CD4-positive, alpha-beta T cell (primary cell): Measurements from ENCODE around the gene LRRC26. TPM values are rescaled to one million over a fixed set of nuclear protein-coding genes. Genes with fewer than 3 reads are reported as not detected.

ENCODE experiments used
- ATAC-seq: fragments of 200-7000 bp; cut with Tn5 transposase; one replicate; pipeline ENCODE4 v1.10.0; 2022; ENCODE audit warnings: mild to moderate bottlenecking; ENCODE audit not compliant: poor library complexity
- CTCF ChIA-PET: fragments of 350-600 bp; sonication (Branson Sonifier 250); formaldehyde crosslinking; loops from one replicate; lab custom pipeline; 2021; ENCODE audit warnings: antibody characterized with exemption, inconsistent platforms; lab: Charles Lee
- POLR2A ChIA-PET: fragments of 350-600 bp; sonication (Branson Sonifier 250); formaldehyde crosslinking; loops from one replicate; lab custom pipeline; 2021; ENCODE audit warnings: antibody characterized with exemption, inconsistent platforms; lab: Charles Lee
- DNase-seq, 14 experiments: peaks; one replicate each; pipeline ENCODE4 v3.0.0-alpha.2; 2013 to 2020; ENCODE audit warnings: mixed read lengths in 2 of 14
- H3K27ac ChIP-seq, 2 donors: one replicate each; pipeline versions ENCODE4 v1.5.1 to v1.7.0; 2013; ENCODE audit warnings: low read length in 2 of 2, low read depth in 1 of 2, mild to moderate bottlenecking in 1 of 2
- H3K27me3 ChIP-seq, 2 experiments: 1 replicate in 1 of 2; 2 replicates in 1 of 2; pipeline versions ENCODE4 v1.6.1 to v1.7.0; 2013; ENCODE audit warnings: low read length in 2 of 2, control low read depth in 1 of 2, mild to moderate bottlenecking in 1 of 2, moderate library complexity in 1 of 2; ENCODE audit not compliant: insufficient read depth in 2 of 2, control insufficient read depth in 1 of 2
- H3K36me3 ChIP-seq: one replicate; pipeline ENCODE4 v1.6.1; 2013; ENCODE audit warnings: low read length, control low read depth; ENCODE audit not compliant: insufficient read depth
- H3K4me1 ChIP-seq: one replicate; pipeline ENCODE4 v1.6.1; 2013; ENCODE audit warnings: low read length, control low read depth; ENCODE audit not compliant: insufficient read depth
- H3K4me3 ChIP-seq: one replicate; pipeline ENCODE4 v1.5.1; 2013; ENCODE audit warnings: mild to moderate bottlenecking, low read length, moderate library complexity
- H3K9me3 ChIP-seq, 2 experiments: 1 replicate in 1 of 2; 2 replicates in 1 of 2; pipeline versions ENCODE4 v1.6.1 to v1.7.0; 2013; ENCODE audit warnings: low read length in 2 of 2, mild to moderate bottlenecking in 2 of 2, control low read depth in 1 of 2, moderate library complexity in 1 of 2; ENCODE audit not compliant: control insufficient read depth in 1 of 2, insufficient read depth in 1 of 2
- H3K27ac Mint-ChIP-seq: one replicate; pipeline ENCODE4 v1.8.0; 2020; ENCODE audit warnings: mixed read lengths
- H3K27me3 Mint-ChIP-seq: one replicate; pipeline ENCODE4 v1.8.0; 2021; ENCODE audit warnings: mixed read lengths
- H3K36me3 Mint-ChIP-seq: one replicate; pipeline ENCODE4 v1.8.0; 2021; ENCODE audit warnings: low read depth, mixed read lengths
- H3K4me1 Mint-ChIP-seq: one replicate; pipeline ENCODE4 v1.8.0; 2021; ENCODE audit warnings: low read depth, mixed read lengths
- H3K4me3 Mint-ChIP-seq: one replicate; pipeline ENCODE4 v1.8.0; 2020; ENCODE audit warnings: mild to moderate bottlenecking, mixed read lengths
- H3K9me3 Mint-ChIP-seq: one replicate; pipeline ENCODE4 v1.8.0; 2020; ENCODE audit warnings: mixed read lengths
- CTCF ChIP-seq: fragments of 200-600 bp; IDR thresholded peaks from one replicate; pipeline ENCODE4 v1.8.0; 2022; ENCODE audit warnings: antibody characterized with exemption, mild to moderate bottlenecking
- intact Hi-C, 2 experiments: fragments of 100-400 bp; cut with DNase I in 1 of 2; cut with micrococcal nuclease in 1 of 2; formaldehyde crosslinking; loops; one replicate each; pipeline versions ENCODE4 v1.15.1 to v1.9.0; 2023 to 2025; cut with DNase I, micrococcal nuclease
- total RNA-seq, 174 experiments: library from RNA in 2 of 174; stranded (reverse) in 2 of 174; gene quantifications; one replicate each; pipeline ENCODE4 v1.2.3 and lab custom pipeline; 2021 to 2026

LRRC26 gene
- total RNA-seq, 2 experiments from 2014 or later = not detected

- intact Hi-C loops = no loop called here
- DNase-seq (no peak), ATAC-seq (no peak)
- Histone ChIP-seq H3K36me3 (no peaks in the 10 kb centered on the region), H3K9me3 (peaks cover 0 to 22% of the 10 kb centered on the region in 2 experiments), H3K4me3 (no peak overlapping the region), H3K4me1 (peaks cover 4% of the 10 kb centered on the region), H3K27ac (no peak overlapping the region), H3K27me3 (peaks cover 23 to 28% of the 10 kb centered on the region in 2 experiments)
- CTCF ChIA-PET = interaction anchor here (0.6 kb wide), 1 partner anchor 90 kb away, joined by 3 read pairs; no protein-coding TSS in a partner anchor
- H3K27me3 Mint-ChIP-seq = peaks cover 24% of the 10 kb centered on the region
- H3K4me1 Mint-ChIP-seq = peaks cover 5% of the 10 kb centered on the region
- H3K9me3 Mint-ChIP-seq = no peaks in the 10 kb centered on the region
- H3K27ac Mint-ChIP-seq = no peak overlapping the region
- POLR2A ChIA-PET = no interaction called here
- no peaks in the 10 kb centered on the region for H3K36me3 Mint-ChIP-seq
- TF ChIP-seq CTCF = no peak
- H3K4me3 Mint-ChIP-seq = no peak overlapping the region
These were observed 23.3 kb downstream of the LRRC26 start for GRCh38 chr9:137146527-137146918.

- no peaks in the 10 kb centered on the region for H3K36me3 Mint-ChIP-seq
- H3K4me1 Mint-ChIP-seq = peaks cover 5% of the 10 kb centered on the region
- Histone ChIP-seq H3K4me1 (no peaks in the 10 kb centered on the region), H3K4me3 (no peak overlapping the region), H3K9me3 (peaks cover 0 to 22% of the 10 kb centered on the region in 2 experiments), H3K36me3 (no peaks in the 10 kb centered on the region), H3K27ac (no peak overlapping the region), H3K27me3 (peaks cover 28 to 34% of the 10 kb centered on the region in 2 experiments)
- ATAC-seq (no peak), DNase-seq (no peak)
- POLR2A ChIA-PET = no interaction called here
- H3K4me3 Mint-ChIP-seq = no peak overlapping the region
- H3K27ac Mint-ChIP-seq = no peak overlapping the region
- intact Hi-C loops = no loop called here
- no peaks in the 10 kb centered on the region for H3K9me3 Mint-ChIP-seq
- H3K27me3 Mint-ChIP-seq = peaks cover 30% of the 10 kb centered on the region
- no peak for TF ChIP-seq CTCF
- CTCF ChIA-PET = no interaction called here
These were observed 23.9 kb downstream of the LRRC26 start for GRCh38 chr9:137145731-137146526.

GRCh38 chr9:137143459-137143858 lies 26.4 kb downstream of the LRRC26 start:
- ChIA-PET CTCF (no interaction called here), POLR2A (no interaction called here)
- Mint-ChIP-seq H3K27ac (no peak overlapping the region), H3K4me3 (no peak overlapping the region), H3K36me3 (no peaks in the 10 kb centered on the region), H3K27me3 (peaks cover 50% of the 10 kb centered on the region), H3K4me1 (peaks cover 5% of the 10 kb centered on the region), H3K9me3 (no peaks in the 10 kb centered on the region)
- no peak for TF ChIP-seq CTCF
- Histone ChIP-seq H3K9me3 (peaks cover 0 to 27% of the 10 kb centered on the region in 2 experiments), H3K27me3 (peaks cover 46 to 56% of the 10 kb centered on the region in 2 experiments), H3K27ac (no peak overlapping the region), H3K4me1 (peaks cover 5% of the 10 kb centered on the region), H3K36me3 (no peaks in the 10 kb centered on the region), H3K4me3 (no peak overlapping the region)
- intact Hi-C loops = no loop called here
- ATAC-seq = no peak
- DNase-seq = no peak
